ENCODE measurements around the gene MT1HL1. TPM values are rescaled to one million over a fixed set of nuclear protein-coding genes. Genes with fewer than 3 reads are reported as not detected.

The MT1HL1 gene
- total RNA-seq (not detected), total RNA-seq (0 reads per million in 29 experiments)
- total RNA-seq (2013): not detected

GRCh38 chr1:237004116-237004515 lies at the start of gene MT1HL1:
MT1HL1 (minus strand) TSS chr1:237004441; CDS start chr1:237004372, 69 bp downstream.
- peaks cover 2 to 11% of the 10 kb centered on the region in 2 donors for H3K27me3 Mint-ChIP-seq
- no peak within 1 kb of the TSS for H3K27ac Mint-ChIP-seq
- no peak for ATAC-seq (replicated peaks in 1 of 4)
- peaks cover 0 to under 1% (median 0%) of the 10 kb centered on the region in 3 donors for H3K9me3 Mint-ChIP-seq
- POLR2A ChIA-PET: no interaction called here
- Histone ChIP-seq H3K36me3 (ENCODE audit: control insufficient read depth in 2 of 2, extremely low read depth in 1 of 2, insufficient read depth in 1 of 2, low read length in 1 of 2) (no peaks in the 10 kb centered on the region), H3K4me3 (ENCODE audit: control insufficient read depth in 1 of 2, extremely low read depth in 1 of 2, low read length in 1 of 2) (no peak within 1 kb of the TSS), H3K27ac (ENCODE audit: low read length) (no peak within 1 kb of the TSS), H3K4me1 (ENCODE audit: control insufficient read depth in 1 of 2, extremely low read depth in 1 of 2, insufficient read depth in 2 of 2, low read length in 2 of 2) (no peaks in the 10 kb centered on the region), H3K27me3 (replicated peaks in 1 of 2; ENCODE audit: control insufficient read depth in 2 of 2, extremely low read depth in 1 of 2, insufficient read depth in 2 of 2, low read length in 1 of 2) (peaks cover 0 to 3% of the 10 kb centered on the region in 2 experiments), H3K9me3 (no peaks in the 10 kb centered on the region)
- WGBS (ENCODE audit: insufficient coverage): 93% methylated on average over 17 of the region's 18 CpGs
- no peaks in the 10 kb centered on the region for H3K4me1 Mint-ChIP-seq
- no peak for DNase-seq
- H3K4me3 Mint-ChIP-seq: no peak within 1 kb of the TSS
- no peaks in the 10 kb centered on the region for H3K36me3 Mint-ChIP-seq
- CTCF ChIA-PET: no interaction called here

GRCh38 chr1:237050915-237051314 lies 46.7 kb upstream of the MT1HL1 start:
- peaks cover 17 to 25% of the 10 kb centered on the region in 2 donors for H3K27me3 Mint-ChIP-seq
- H3K36me3 Mint-ChIP-seq: no peaks in the 10 kb centered on the region
- Histone ChIP-seq H3K27me3 (replicated peaks in 1 of 2; ENCODE audit: control insufficient read depth in 2 of 2, extremely low read depth in 1 of 2, insufficient read depth in 2 of 2, low read length in 1 of 2) (peaks cover under 1 to 9% of the 10 kb centered on the region in 2 experiments), H3K4me1 (ENCODE audit: control insufficient read depth in 1 of 2, extremely low read depth in 1 of 2, insufficient read depth in 2 of 2, low read length in 2 of 2) (no peaks in the 10 kb centered on the region), H3K27ac (ENCODE audit: low read length) (no peak overlapping the region), H3K9me3 (no peaks in the 10 kb centered on the region), H3K36me3 (ENCODE audit: control insufficient read depth in 2 of 2, extremely low read depth in 1 of 2, insufficient read depth in 1 of 2, low read length in 1 of 2) (no peaks in the 10 kb centered on the region), H3K4me3 (ENCODE audit: control insufficient read depth in 1 of 2, extremely low read depth in 1 of 2, low read length in 1 of 2) (no peak overlapping the region)
- H3K27ac Mint-ChIP-seq: no peak overlapping the region
- POLR2A ChIA-PET: no interaction called here
- CTCF ChIA-PET: no interaction called here
- no peak overlapping the region for H3K4me3 Mint-ChIP-seq
- no peak for ATAC-seq (replicated peaks in 1 of 4)
- H3K4me1 Mint-ChIP-seq: no peaks in the 10 kb centered on the region
- H3K9me3 Mint-ChIP-seq: no peaks in the 10 kb centered on the region
- WGBS (ENCODE audit: insufficient coverage): no CpG with 5 or more reads among the region's 3 CpGs
- DNase-seq: no peak

- DNase-seq (no peak), ATAC-seq (replicated peaks in 1 of 4) (no peak)
- Histone ChIP-seq H3K4me1 (ENCODE audit: control insufficient read depth in 1 of 2, extremely low read depth in 1 of 2, insufficient read depth in 2 of 2, low read length in 2 of 2) (no peaks in the 10 kb centered on the region), H3K4me3 (ENCODE audit: control insufficient read depth in 1 of 2, extremely low read depth in 1 of 2, low read length in 1 of 2) (no peak overlapping the region), H3K36me3 (ENCODE audit: control insufficient read depth in 2 of 2, extremely low read depth in 1 of 2, insufficient read depth in 1 of 2, low read length in 1 of 2) (no peaks in the 10 kb centered on the region), H3K27ac (ENCODE audit: low read length) (no peak overlapping the region), H3K27me3 (replicated peaks in 1 of 2; ENCODE audit: control insufficient read depth in 2 of 2, extremely low read depth in 1 of 2, insufficient read depth in 2 of 2, low read length in 1 of 2) (peaks cover 3 to 9% of the 10 kb centered on the region in 2 experiments), H3K9me3 (no peaks in the 10 kb centered on the region)
- no peak overlapping the region for H3K4me3 Mint-ChIP-seq
- no peak overlapping the region for H3K27ac Mint-ChIP-seq
- 37% methylated on average over 4 of the region's 6 CpGs for WGBS (ENCODE audit: insufficient coverage)
- ChIA-PET CTCF (no interaction called here), POLR2A (no interaction called here)
- no peaks in the 10 kb centered on the region for H3K36me3 Mint-ChIP-seq
- H3K9me3 Mint-ChIP-seq: no peaks in the 10 kb centered on the region
- peaks cover 16 to 24% of the 10 kb centered on the region in 2 donors for H3K27me3 Mint-ChIP-seq
- no peaks in the 10 kb centered on the region for H3K4me1 Mint-ChIP-seq
These were observed 45.9 kb upstream of the MT1HL1 start for GRCh38 chr1:237050185-237050584.

- Mint-ChIP-seq H3K9me3 (no peaks in the 10 kb centered on the region), H3K36me3 (no peaks in the 10 kb centered on the region), H3K27me3 (peaks cover 19 to 24% of the 10 kb centered on the region in 2 donors), H3K4me1 (peaks cover 0 to under 1% (median under 1%) of the 10 kb centered on the region in 3 donors), H3K27ac (no peak overlapping the region), H3K4me3 (no peak overlapping the region)
- ChIA-PET CTCF (no interaction called here), POLR2A (no interaction called here)
- ATAC-seq (replicated peaks in 1 of 4) (no peak), DNase-seq (no peak)
- Histone ChIP-seq H3K9me3 (no peaks in the 10 kb centered on the region), H3K36me3 (ENCODE audit: control insufficient read depth in 2 of 2, extremely low read depth in 1 of 2, insufficient read depth in 1 of 2, low read length in 1 of 2) (no peaks in the 10 kb centered on the region), H3K27ac (ENCODE audit: low read length) (no peak overlapping the region), H3K27me3 (replicated peaks in 1 of 2; ENCODE audit: control insufficient read depth in 2 of 2, extremely low read depth in 1 of 2, insufficient read depth in 2 of 2, low read length in 1 of 2) (peaks cover 8 to 14% of the 10 kb centered on the region in 2 experiments), H3K4me1 (ENCODE audit: control insufficient read depth in 1 of 2, extremely low read depth in 1 of 2, insufficient read depth in 2 of 2, low read length in 2 of 2) (no peaks in the 10 kb centered on the region), H3K4me3 (ENCODE audit: control insufficient read depth in 1 of 2, extremely low read depth in 1 of 2, low read length in 1 of 2) (no peak overlapping the region)
- 78% methylated on average over 4 of the region's 5 CpGs for WGBS (ENCODE audit: insufficient coverage)
These were observed 44.6 kb upstream of the MT1HL1 start for GRCh38 chr1:237048803-237049202.

GRCh38 chr1:237045278-237046016 lies 41.2 kb upstream of the MT1HL1 start:
- H3K27me3 ChIP-seq (replicated peaks in 1 of 2; ENCODE audit: control insufficient read depth in 2 of 2, extremely low read depth in 1 of 2, insufficient read depth in 2 of 2, low read length in 1 of 2): peaks cover 19 to 23% of the 10 kb centered on the region in 2 experiments
- POLR2A ChIA-PET: interaction anchor here in 1 of 2 donors (0.5 kb wide), 1 partner anchor 28 kb away, joined by 3 read pairs; no protein-coding TSS in a partner anchor
- ATAC-seq (replicated peaks in 1 of 4): no peak
- H3K4me1 ChIP-seq (ENCODE audit: control insufficient read depth in 1 of 2, extremely low read depth in 1 of 2, insufficient read depth in 2 of 2, low read length in 2 of 2): peaks cover 0 to 8% of the 10 kb centered on the region in 2 experiments
- DNase-seq: no peak
- Mint-ChIP-seq H3K4me1 (peaks cover 0 to 18% (median 15%) of the 10 kb centered on the region in 3 donors), H3K27me3 (peaks cover 30 to 38% of the 10 kb centered on the region in 2 donors), H3K36me3 (no peaks in the 10 kb centered on the region), H3K9me3 (no peaks in the 10 kb centered on the region), H3K4me3 (no peak overlapping the region), H3K27ac (no peak overlapping the region)
- H3K4me3 ChIP-seq (ENCODE audit: control insufficient read depth in 1 of 2, extremely low read depth in 1 of 2, low read length in 1 of 2): no peak overlapping the region
- no peak overlapping the region for H3K27ac ChIP-seq (ENCODE audit: low read length)
- H3K9me3 ChIP-seq: no peaks in the 10 kb centered on the region
- WGBS (ENCODE audit: insufficient coverage): 0% methylated on average over 1 of the region's 3 CpGs
- H3K36me3 ChIP-seq (ENCODE audit: control insufficient read depth in 2 of 2, extremely low read depth in 1 of 2, insufficient read depth in 1 of 2, low read length in 1 of 2): no peaks in the 10 kb centered on the region
- CTCF ChIA-PET: no interaction called here

GRCh38 chr1:237043846-237044636 lies 39.8 kb upstream of the MT1HL1 start:
- CTCF ChIA-PET: interaction anchor here in 1 of 2 donors (0.6 kb wide), 1 partner anchor 523 kb away, joined by 3 read pairs; no protein-coding TSS in a partner anchor
- H3K4me1 Mint-ChIP-seq: peaks cover 0 to 18% (median 15%) of the 10 kb centered on the region in 3 donors
- Histone ChIP-seq H3K27ac (ENCODE audit: low read length) (no peak overlapping the region), H3K4me3 (ENCODE audit: control insufficient read depth in 1 of 2, extremely low read depth in 1 of 2, low read length in 1 of 2) (no peak overlapping the region), H3K4me1 (ENCODE audit: control insufficient read depth in 1 of 2, extremely low read depth in 1 of 2, insufficient read depth in 2 of 2, low read length in 2 of 2) (peaks cover 0 to 8% of the 10 kb centered on the region in 2 experiments), H3K9me3 (no peaks in the 10 kb centered on the region), H3K36me3 (ENCODE audit: control insufficient read depth in 2 of 2, extremely low read depth in 1 of 2, insufficient read depth in 1 of 2, low read length in 1 of 2) (no peaks in the 10 kb centered on the region), H3K27me3 (replicated peaks in 1 of 2; ENCODE audit: control insufficient read depth in 2 of 2, extremely low read depth in 1 of 2, insufficient read depth in 2 of 2, low read length in 1 of 2) (peaks cover 19 to 22% of the 10 kb centered on the region in 2 experiments)
- DNase-seq: no peak
- H3K27me3 Mint-ChIP-seq: peaks cover 33 to 40% of the 10 kb centered on the region in 2 donors
- no peak for ATAC-seq (replicated peaks in 1 of 4)
- no peaks in the 10 kb centered on the region for H3K9me3 Mint-ChIP-seq
- H3K4me3 Mint-ChIP-seq: peak overlapping the region in 1 of 3 donors; percentile 35
- H3K36me3 Mint-ChIP-seq: no peaks in the 10 kb centered on the region
- POLR2A ChIA-PET: interaction anchor here in 1 of 2 donors (0.6 kb wide), 1 partner anchor 10 kb away, joined by 4 read pairs; no protein-coding TSS in a partner anchor
- WGBS (ENCODE audit: insufficient coverage): 6% methylated on average over 5 of the region's 14 CpGs
- H3K27ac Mint-ChIP-seq: peak overlapping the region in 1 of 2 donors; percentile 50

Measured in T-cell (primary cell).